Uterus (tissue), 2 donors: ENCODE results near the gene ETV4.

ENCODE experiments used
- CTCF ChIP-seq, 4 experiments: fragments of 200-600 bp in 2 of 4; fragments of 450-650 bp in 2 of 4; sonication (generic) in 2 of 4; IDR thresholded peaks; one replicate each; pipeline ENCODE4 v1.5.1; 2016 to 2019; ENCODE audit warnings: antibody characterized with exemption in 4 of 4, mild to moderate bottlenecking in 2 of 4, moderate library complexity in 1 of 4
- POLR2A ChIP-seq, 2 donors: fragments of 450-650 bp; IDR thresholded peaks; one replicate each; pipeline ENCODE4 v1.6.1; 2016; ENCODE audit warnings: antibody characterized with exemption in 2 of 2, mild to moderate bottlenecking in 1 of 2, moderate library complexity in 1 of 2

- TF ChIP-seq CTCF (IDR thresholded peaks at IDR 0.05): no peak
- no peak for TF ChIP-seq POLR2A (IDR thresholded peaks at IDR 0.05)
Measured at GRCh38 chr17:43588664-43589435, 42.7 kb upstream of the ETV4 start.
